ENCODE results near the gene UNC5C.
"Not testable (repeated sequence)": the region's sequence is repeated elsewhere in the genome, so short reads cannot be mapped to it uniquely, and the experiment has no call there.

UNC5C gene

GRCh38 chr4:95212692-95213091, 336.1 kb downstream of the UNC5C start:
- DNase-seq = no peak

DNA sequence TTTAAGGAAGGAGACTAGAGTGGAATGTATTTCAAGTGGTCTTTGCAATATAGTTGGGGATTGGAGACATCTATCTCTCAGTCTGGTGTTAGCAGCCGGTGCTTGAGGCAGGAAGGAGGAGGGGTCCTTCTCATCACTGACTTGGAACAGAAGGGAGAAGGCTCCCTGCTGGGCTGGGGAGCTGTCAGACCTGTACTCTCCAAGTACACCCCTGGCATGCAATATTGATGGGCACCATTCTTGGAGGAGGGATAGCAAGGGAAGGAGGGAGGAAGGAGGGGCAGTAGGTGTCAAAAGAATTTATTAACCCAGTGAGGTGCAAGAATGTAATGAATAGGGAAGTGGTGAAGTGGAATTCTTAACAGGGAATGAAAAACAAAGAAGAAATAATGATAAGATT, 338.8 kb downstream of the UNC5C start:
- no peak for DNase-seq

DNA sequence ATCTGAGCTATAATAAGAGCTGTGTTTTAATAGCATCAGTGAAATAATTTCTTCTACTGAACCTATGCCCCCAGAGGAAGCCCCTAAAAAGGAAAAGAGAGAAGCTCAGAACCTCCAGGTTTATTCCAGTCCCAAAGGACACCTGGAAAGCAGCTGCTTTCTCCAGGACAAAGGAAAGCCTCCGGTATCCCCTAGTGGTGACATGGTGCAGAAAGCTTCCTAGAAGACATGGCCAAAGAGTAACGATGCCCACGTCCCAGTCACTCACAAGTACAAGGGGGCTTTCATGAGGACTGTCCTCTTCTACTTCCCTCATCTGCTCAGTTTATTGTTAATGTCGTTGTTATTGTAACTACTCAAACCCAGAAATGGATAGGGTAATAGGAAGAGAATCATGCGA, 343.9 kb downstream of the UNC5C start:
- no peak for DNase-seq

- no peak for DNase-seq
Measured at GRCh38 chr4:95204267-95204844, 344.4 kb downstream of the UNC5C start.

GRCh38 chr4:95198961-95199360, 349.8 kb downstream of the UNC5C start:
- DNase-seq = no peak

DNA sequence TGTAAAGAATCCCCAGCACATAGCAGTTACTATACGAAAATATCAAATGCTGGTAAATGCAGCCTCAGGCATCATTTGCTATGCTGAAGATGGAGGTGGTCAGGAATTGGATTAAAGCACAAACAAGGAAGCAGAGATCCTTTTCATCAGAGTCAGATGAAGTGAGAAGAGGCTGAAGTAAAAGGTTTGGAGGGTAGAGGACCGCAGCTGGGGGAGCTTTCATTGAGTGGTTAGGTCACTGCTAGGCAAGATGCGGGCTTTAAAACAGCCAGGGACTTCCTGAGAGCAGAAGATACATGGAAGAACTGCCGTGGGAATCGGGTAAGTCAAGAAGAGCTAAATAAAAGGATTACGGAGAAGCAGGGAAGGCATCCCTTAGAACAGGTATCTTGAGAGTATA, 351.4 kb downstream of the UNC5C start:
- DNase-seq = no peak

GRCh38 chr4:95193391-95194224, 355.2 kb downstream of the UNC5C start:
- DNase-seq = no peak

DNA sequence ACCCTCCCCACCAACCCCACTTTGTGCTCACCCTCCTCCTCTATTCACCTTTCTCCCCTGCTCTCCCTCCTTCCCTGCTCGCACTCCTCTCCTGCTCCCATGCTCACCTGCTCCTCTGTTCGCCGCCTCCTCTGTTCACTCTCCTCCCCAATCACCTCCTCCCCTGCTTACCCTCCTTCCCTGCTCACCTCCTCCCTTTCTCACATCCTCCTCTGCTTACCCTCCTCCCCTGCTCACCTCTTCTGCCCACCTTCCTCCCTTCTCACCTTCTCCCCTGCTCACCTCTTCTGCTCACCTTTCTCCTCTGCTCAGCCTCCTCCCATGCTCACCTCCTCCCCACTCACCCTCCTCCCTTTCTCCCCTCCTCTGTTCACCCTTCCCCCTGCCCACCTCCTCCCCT, 357.2 kb downstream of the UNC5C start:
- no peak for DNase-seq

DNA sequence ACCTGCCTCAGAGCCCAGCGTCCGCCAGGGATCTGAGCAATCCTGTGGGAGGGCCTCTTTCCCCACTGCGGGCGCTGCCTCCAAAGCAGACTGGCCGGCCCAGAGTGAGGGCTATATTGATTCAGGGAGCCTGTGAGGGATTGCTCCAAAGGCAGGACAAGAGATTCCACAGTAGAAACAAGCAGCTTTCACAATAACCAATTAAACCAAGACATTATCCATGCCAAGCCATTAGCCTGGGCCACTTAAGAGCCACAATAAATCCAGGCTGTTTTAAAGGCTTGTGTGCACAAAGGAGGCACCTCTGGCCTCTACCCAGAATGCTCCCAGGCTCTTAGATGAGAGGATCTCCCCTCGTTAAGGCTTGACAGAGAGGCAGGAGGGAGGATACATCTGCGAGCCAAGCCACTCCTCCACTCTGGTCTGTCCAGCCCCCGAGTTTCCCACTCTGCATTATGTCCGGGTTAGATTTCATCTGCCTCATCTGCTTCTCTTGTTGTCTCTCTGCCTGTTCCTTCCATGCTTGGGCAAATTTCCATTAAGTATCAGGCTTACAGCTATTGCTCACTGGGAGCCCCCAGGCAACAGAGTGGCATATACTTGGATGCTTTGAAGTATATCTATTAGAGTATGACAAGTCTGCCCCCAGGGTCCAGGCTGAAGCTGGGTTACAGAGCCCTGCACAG, 357.9 kb downstream of the UNC5C start:
- DNase-seq = no peak

DNA sequence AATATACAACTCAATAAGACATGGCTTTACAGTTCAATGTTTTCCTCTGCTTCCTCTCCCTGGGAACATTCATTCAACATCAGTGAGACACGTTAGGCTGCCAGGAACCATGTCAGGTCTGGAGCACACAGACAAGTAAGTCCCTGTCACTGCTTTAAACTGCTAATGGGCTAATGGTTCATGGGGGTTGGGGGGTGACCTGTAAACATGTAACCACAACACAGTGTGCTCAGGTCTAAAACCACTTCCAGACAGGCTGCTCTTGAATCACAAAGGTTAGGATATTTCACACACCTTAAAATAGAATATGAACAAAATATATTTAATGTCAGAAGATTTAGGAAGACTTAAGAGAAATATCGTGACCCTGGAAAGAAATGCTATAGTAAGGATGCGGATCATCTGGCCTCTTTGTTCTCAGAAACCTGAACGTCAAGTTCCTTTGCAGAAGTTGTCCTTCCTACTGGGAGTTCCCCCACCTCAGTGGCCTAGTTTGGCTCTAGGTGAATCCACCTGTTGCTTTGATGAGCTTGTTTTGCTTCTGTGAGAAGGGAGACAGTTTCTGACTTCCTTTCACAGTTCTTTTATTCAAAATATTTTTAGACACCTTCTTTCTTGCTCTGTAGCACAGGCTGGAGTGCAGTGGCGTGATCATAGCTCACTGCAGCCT, 359.9 kb downstream of the UNC5C start:
- DNase-seq = no peak

GRCh38 chr4:95186666-95187065, 362.1 kb downstream of the UNC5C start:
- DNase-seq = no peak

DNA sequence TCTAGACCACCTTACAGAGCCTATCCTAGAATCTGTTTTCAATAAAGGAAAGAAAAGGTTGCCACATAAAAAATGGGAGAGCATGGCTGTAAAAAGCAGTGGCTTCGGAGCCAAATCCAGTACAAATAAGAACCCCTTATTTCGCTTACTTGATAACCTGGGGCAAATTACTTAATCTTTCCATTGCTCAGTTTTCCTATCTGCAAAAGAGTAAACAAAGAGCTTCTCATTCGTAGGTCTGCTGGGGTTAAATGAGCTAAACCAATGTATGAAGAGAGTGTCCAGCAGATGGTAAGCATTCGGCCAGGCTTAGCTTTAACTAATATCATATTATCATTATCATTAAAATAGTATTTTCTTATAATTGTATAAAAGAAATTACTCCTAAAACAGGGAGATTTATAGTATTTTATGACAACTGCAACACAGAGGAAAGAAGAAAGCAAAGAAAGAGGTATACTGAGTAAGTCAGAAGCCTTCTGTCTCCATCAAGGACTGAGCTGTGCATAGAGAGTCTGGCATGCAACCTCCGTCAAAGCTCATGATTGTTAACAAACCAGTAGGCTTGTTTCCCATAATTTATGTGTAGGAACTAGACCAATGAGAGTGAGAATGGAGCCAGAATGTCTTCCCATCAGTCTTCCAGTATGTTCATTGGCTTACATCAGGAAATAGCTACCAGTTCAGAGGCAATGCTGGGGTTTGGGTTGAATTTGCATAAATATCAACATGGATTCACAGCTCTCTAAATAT, 364.9 kb downstream of the UNC5C start:
- DNase-seq = no peak

DNA sequence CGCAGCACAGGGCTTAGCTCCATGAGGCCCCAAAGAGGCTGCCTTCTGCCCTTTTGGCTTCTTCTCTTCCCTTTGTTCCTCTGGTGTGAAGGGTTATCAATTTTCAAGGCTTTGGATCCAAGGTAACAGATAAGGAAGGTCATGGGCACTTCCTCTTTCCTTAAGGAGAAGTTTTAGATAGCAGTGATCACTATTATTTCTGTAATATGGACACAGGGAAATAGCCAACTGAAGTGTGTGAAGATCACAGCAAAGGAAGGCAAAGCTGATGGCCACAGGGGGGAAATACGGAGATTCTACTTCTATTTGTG, 366.8 kb downstream of the UNC5C start:
- no peak for DNase-seq

DNA sequence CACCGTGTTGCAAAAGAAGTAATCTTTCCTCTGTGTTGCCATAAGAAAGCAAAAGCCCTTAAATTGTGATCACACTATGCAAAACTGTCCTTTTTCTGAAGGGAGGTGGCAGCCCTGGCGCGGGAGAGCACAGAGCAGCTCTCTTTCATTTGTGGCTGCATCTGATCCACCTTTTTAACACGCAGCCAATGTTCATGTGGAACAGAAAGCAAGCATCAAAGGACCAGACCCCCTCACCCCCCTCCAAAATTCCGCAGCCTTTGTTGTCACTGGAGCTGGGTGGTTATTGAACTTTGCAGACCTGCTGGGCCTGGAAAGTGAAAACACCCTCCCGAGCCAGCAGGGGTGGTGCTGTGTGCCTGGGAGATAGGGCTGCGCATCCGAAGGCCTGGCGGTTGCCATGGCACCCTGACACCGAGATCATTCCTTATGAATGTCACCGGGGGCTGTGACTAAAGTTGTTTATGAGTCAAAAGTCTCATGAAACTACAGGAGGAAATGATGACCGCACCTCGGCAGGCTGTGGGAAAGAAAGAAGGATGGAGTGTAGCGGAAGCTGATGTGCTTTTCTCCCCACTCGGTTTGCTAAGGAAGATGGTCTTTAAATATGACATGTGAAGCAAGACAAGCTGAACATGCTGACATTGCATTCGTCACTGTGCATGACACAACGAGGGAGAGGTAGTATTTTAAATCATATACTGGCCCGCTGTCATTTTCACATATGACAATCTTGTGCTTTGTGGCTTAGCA, 367.4 kb downstream of the UNC5C start:
- peak; percentile 75 for DNase-seq

DNA sequence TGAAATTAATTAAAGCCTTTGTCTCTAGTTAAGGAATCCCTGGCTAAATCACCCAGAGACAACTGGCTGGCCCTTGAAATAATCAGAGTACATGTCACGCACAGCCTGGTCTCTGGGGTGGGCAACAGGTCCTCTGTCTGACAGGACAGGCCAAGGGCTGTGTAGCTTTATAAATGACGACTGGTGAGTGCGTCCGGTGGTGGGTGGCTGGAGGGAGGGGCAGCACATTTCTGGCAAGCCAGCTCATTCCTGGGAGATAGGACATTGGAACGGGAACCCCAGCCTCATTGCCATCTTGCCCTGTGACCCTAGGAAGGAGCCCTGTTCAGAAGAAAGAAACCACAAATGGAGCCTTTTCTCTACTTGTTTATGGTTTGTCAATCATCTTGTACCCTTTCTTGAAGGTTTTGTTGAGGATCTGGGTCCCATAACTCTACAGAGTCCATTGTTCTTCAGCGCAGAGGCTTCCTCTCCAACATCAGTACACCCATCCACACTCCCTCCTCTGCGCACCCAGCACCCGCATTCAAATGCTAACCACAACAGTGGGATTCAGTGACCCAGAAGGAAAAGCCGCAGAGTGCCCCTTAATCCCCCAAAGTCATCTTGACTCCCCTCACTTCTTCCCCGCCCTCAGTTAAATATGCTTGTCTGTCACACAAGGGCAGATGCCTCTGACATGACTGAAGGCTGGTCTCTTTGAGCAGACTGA, 368.1 kb downstream of the UNC5C start:
- DNase-seq = no peak

DNA sequence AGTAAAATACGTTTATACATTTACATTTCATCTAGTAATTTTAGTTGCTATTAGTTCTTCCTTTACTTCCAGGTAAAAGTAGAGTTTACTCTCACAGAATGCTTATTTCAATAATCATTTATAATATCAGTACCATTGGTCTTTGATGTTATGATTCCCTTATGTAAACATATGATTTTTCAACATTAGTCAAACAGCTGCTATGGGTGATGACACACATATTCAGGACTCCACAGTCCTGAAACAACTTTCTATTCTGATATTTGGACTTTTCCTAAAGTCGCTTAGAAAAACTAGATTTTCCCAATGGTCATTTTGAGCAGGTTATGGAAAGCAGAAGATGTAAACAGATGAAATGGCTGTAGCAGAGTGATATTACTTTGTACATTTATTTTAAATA, 369.8 kb downstream of the UNC5C start:
- no peak for DNase-seq

DNA sequence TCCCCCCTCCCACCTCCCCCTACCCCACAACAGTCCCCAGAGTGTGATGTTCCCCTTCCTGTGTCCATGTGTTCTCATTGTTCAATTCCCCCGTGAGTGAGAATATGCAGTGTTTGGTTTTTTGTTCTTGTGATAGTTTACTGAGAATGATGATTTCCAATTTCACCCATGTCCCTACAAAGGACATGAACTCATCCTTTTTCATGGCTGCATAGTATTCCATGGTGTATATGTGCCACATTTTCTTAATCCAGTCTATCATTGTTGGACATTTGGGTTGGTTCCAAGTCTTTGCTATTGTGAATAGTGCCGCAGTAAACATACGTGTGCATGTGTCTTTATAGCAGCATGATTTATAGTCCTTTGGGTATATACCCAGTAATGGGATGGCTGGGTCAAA, 377.4 kb downstream of the UNC5C start:
- not testable (repeated sequence) for DNase-seq

- no peak for DNase-seq
Measured at GRCh38 chr4:95170176-95170575, 378.6 kb downstream of the UNC5C start.

- peak; percentile 10 for DNase-seq
Measured at GRCh38 chr4:95167805-95168204, 381.0 kb downstream of the UNC5C start.

- DNase-seq = peak; percentile 74
Measured at GRCh38 chr4:95165926-95166524, 382.7 kb downstream of the UNC5C start.

- DNase-seq = no peak
Measured at GRCh38 chr4:95162867-95163266, 385.9 kb downstream of the UNC5C start.

All from fibroblast of skin of scalp (primary cell).